ENCODE measurements around the gene ESR1.
"Not testable (repeated sequence)": the region's sequence is repeated elsewhere in the genome, so short reads cannot be mapped to it uniquely, and the experiment has no call there.

The ESR1 gene

DNA sequence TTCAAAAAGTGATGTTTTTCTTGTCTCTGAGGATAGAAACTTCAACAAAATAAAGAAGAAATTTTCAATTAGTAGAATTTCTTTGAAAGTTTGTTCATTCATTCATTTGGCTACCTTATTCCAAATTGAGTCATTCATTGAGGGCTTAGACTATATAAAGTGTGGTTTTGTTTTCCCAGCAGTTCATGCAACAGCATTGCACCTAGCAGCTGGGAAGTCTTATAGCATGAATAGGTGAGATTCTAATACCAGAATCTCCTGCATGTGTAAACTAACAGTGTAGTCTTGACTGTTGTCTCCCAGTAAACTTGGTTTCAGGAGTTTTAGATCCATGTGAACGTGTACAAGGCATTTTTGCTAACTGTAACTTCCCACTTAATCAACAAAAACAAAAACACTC, 7.1 kb downstream of the ESR1 start:
- DNase-seq: no peak

DNA sequence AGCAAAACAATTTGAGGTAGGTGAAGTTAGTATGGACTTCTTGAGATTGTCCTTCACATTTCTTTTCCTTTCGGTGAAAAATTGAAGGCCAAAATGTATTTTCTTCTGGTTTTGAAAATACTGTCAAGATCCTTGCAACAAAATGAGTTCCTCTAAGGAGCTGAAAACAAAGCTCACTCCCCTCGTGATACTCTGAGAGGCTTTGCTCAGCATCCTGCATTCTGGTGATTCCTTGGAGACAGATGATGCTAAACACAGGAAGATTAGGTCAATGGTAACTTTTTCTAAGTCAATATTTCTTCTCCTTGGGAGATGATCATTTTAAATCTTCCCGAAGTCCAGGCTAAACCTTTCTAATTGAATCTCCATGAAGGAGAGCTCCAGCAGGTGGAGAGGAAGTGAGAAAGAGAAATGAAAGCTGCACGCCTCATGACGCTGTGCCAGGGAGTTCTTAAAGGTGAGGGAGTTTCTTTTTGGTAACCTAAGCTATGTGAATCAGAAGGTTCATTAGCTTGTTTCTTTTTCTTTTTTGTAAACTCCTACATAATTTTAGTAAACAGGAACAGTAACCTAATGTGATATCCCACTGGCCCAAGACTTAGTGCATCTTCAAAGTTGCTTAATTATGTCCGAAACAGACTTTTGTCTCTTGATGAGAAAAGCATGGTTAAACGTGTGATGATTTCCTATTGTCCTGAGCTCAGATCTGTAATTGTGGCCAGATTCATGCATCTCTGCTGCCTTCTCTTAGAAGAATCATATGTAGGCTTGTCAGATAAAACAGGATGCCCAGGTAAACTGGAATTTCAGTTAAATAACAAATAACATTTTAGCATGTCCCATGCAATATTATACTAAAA, 15.0 kb downstream of the ESR1 start:
- no peak for DNase-seq

DNA sequence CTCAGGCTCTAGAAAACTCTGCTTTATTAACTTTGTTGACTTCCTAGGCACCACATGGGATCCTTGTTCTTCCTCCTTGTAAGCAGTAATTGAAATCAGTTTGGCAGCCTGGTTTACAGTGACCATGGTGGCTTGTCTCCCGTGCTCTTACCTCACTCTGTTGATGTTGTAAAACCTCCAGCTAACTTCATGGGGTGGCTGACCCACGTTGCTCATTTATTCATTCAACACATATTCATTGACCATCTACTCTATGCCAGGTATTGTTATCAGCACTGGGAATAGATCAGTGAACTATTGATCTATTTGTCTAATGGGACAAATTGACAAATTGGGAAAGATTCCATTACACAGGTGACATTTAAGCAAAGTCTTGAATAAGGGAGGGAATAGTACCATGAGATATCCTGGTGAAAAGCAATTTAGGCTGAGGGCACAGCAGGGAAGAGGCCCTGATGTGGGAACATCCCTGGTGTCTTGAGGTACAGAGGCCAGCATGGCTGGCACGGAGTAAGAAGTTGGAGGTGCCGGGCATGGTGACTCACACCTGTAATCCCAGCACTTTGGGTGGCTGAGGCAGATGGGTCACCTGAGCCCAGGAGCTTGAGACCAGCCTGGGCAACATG, 19.1 kb downstream of the ESR1 start:
- DNase-seq: no peak

GRCh38 chr6:151832710-151833109, 25.2 kb downstream of the ESR1 start:
- no peak for DNase-seq

GRCh38 chr6:151835396-151835795, 27.9 kb downstream of the ESR1 start:
- no peak for DNase-seq

DNA sequence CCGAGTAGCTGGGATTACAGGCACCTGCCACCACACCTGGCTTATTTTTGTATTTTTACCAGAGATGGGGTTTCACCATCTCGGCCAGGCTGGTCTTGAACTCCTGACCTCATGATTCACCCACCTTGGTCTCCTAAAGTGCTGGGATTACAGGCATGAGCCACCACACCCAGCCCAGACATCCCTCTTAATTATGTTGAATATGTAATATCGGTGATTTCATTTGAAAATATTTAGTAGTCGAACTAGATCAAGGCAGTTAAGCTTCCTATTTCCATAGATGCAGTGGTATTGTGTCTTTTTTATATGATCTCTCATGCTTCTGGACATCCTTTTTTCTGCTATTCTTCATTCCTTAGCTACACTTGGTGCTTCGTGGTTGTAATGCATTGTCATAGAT, 29.7 kb downstream of the ESR1 start:
- DNase-seq: no peak

GRCh38 chr6:151842816-151843215, 35.3 kb downstream of the ESR1 start:
- no peak for DNase-seq

DNA sequence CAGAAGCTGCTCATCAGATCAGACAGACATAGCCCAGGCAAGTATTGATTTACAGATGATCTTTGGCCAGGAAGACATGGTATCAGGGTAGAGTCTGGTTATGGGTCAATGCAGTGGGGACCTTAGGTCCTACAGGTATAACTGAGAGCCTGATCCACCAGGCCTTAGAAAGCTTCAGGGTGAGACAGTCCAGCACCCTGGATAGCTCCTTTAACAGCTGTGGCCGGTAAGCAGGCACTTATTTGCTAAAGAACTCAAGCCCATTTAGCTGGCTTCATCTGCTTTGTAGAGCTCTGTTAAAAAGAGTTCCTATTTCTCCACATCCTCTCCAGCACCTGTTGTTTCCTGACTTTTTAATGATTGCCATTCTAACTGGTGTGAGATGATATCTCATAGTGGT, 39.6 kb downstream of the ESR1 start:
- no peak for DNase-seq

- no peak for DNase-seq
These were observed 43.1 kb downstream of the ESR1 start for GRCh38 chr6:151850479-151851003.

- no peak for DNase-seq
These were observed 50.8 kb downstream of the ESR1 start for GRCh38 chr6:151858294-151858693.

- no peak for DNase-seq
These were observed 55.0 kb downstream of the ESR1 start for GRCh38 chr6:151862461-151862860.

DNA sequence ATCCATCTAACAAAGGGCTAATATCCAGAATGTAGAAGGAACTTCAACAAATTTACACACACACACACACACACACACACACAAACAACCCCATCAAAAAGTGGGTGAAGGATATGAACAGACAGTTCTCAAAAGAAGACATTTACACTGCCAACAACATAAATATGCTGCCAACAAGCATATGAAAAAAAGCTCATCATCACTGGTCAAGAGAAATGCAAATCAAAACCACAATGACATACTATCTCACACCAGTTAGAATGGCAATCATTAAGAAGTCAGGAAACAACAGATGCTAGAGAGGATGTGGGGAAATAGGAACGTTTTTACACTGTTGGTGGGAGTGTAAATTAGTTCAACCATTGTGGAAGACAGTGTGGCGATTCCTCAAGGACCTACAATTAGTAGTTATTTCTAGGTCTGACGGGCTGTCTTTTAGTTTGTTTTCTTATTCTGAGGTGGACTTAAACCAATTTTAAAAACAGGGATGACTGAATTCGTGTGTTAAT, 59.9 kb downstream of the ESR1 start:
- not testable (repeated sequence) for DNase-seq

DNA sequence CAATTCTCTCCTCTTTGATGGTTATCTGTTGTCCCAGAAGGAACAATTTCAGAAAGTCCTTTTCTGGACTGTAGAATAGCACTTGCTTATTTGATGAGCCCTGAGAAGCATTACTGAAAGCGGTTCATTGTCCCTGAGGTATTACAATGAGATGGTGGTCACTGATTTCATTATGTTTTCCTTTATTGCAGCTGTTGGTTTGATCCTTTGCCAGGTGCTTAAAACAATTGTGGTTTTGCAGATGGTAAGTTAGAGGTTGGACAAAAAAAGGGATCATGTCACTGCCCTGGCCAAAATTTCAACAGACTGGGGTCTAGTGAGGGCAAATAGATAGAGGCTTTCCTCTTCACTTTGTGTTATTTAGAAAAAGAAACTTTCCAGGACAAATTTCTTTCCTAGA, 61.9 kb downstream of the ESR1 start:
- no peak for DNase-seq

GRCh38 chr6:151869787-151870186, 62.3 kb downstream of the ESR1 start:
- DNase-seq: no peak

- no peak for DNase-seq
These were observed 62.9 kb downstream of the ESR1 start for GRCh38 chr6:151870375-151870774.

GRCh38 chr6:151875524-151875923, 68.0 kb downstream of the ESR1 start:
- DNase-seq: no peak

DNA sequence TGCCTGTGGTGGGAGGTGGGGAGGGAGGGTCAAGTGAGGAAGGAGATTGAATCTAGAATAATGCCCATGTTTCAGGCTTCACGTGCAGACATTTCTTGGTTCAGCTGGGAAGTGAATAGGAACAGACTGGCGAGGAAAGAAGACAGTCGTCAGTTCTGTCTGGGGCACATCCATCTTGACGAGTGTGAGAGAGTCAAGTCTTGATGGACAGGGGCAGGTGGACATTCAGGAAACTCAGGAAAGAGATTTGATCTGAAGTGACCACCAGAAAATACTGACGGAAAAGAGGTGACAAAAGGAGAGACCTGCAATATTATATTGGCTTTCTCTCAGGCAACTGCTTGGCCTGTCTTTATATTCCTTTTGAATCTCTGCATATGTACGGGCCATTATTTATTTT, 68.6 kb downstream of the ESR1 start:
- no peak for DNase-seq

- DNase-seq: no peak
These were observed 70.0 kb downstream of the ESR1 start for GRCh38 chr6:151877458-151877857.

DNA sequence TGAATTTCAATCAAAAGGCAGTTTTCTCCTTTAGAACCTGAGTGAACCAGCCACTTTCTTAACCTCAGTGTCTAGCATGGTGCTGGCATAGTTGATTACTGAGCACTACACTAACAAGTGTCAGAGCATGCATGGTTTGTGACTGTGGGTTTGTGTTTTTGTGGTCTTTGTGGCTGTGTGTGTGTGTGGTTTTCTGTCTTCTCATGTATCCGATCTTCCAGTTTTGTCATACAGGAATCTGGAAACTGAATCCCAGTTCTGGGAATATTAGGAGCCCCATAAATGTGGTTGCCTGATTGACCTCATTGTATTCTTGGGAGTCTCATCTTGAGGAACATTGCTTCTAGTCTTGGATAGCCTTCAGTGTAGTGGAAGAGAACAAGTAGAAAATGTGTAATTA, 73.7 kb downstream of the ESR1 start:
- DNase-seq: no peak

DNA sequence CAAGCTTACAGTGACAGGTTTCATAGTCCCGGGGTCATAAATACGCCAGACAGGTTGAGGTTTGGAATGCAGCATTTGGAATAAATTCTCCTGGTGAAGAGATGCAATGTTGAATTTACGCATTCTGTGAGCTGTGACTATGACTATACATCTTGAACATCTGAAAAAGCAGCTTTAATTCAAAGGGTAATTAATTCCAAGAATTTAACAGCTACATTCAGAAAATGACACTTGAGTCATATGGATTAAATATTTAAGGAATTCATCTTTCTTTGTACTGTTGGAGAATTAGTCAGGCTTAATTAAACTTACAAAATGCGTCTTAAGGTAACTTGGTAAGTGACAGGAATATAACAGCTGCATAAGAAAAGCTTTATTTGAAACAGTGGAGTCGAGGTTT, 74.7 kb downstream of the ESR1 start:
- DNase-seq: no peak

DNA sequence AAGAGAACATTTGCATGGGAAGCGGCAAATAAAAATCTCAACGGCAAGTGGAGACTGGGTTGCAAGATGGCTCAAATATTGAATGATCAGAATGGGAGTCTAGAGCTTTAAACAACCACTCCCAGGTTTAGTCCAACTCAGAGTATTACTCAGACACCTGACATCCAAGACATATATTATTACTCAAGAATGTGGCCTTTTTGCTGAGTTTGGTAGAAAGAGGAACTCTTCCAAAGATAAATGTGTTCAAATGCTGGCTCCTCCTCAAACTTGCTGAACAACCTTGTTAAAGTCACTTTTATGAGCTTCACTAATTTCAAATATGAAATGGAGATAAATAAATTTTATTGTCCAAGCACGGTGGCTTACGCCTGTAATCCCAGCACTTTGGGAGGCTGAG, 77.8 kb downstream of the ESR1 start:
- no peak for DNase-seq

DNA sequence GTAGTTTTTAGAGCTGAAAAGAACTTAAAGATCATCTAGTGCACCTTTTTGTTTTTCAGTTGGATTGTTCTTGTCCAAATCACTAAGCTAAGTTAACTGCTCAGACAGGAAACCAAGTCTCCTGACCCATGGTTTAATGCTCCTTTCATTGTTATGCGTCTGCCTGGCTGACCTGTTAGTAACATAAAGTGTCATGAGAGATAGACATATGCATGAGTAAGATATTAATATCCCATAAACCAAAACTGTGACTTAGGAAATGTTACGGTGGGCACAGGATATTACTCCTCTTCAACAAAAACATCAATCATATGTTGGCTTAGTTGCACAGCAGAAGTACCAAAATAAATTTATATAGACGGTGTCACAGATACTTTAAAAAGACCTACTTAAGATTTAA, 84.0 kb downstream of the ESR1 start:
- DNase-seq: no peak

DNA sequence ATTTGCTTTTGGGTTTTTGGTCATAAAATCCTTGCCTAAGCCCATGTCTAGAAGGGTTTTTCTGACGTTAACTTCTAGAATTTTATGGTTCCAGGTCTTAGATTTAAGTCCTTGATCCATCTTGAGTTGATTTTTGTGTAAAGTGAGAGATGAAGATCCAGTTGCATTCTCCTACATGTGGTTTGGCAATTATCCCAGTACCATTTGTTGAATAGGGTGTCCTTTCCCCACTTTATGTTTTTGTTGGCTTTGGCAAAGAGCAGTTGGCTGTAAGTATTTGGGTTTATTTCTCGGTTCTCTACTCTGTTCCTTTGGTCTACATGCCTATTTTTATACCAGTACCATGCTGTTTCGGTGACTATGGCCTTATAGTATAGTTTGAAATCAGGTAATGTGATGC, 86.9 kb downstream of the ESR1 start:
- DNase-seq: not testable (repeated sequence)

DNA sequence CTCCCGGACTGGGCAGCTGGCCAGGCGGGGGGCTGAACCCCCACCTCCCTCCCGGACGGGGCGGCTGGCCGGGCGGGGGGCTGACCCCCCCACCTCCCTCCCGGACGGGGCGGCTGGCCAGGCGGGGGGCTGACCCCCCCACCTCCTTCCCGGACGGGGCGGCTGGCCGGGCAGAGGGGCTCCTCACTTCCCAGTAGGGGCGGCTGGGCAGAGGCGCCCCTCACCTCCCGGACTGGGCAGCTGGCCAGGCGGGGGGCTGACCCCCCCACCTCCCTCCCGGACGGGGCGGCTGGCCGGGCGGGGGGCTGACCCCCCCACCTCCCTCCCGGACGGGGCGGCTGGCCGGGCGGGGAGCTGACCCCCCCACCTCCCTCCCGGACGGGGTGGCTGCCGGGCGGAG, 91.7 kb downstream of the ESR1 start:
- DNase-seq: not testable (repeated sequence)
